GM23338 (cell line): ENCODE data around the gene SERP1.

Experiments
- CTCF ChIP-seq, 2 experiments: fragments of 200-600 bp in 1 of 2; sonication (generic) in 1 of 2; conservative IDR thresholded peaks; 2 replicates each; pipeline versions ENCODE4 v1.5.1 to v1.6.1; 2016 to 2017; ENCODE audit warnings: antibody characterized with exemption in 2 of 2, low read depth in 2 of 2, mild to moderate bottlenecking in 2 of 2, moderate library complexity in 1 of 2
- EZH2 ChIP-seq: fragments of 200-600 bp; sonication (generic); IDR thresholded peaks from one replicate; pipeline ENCODE4 v1.8.0; 2017; ENCODE audit warnings: antibody characterized with exemption, mild to moderate bottlenecking, low read depth; ENCODE audit not compliant: unreplicated experiment
- EZH2phosphoT487 ChIP-seq: fragments of 200-600 bp; sonication (generic); IDR thresholded peaks from one replicate; pipeline ENCODE4 v1.8.1; 2018; ENCODE audit warnings: antibody characterized with exemption; ENCODE audit not compliant: unreplicated experiment
- POLR2AphosphoS5 ChIP-seq: IDR thresholded peaks from 2 replicates; pipeline ENCODE4 v1.6.1; 2016; ENCODE audit warnings: antibody characterized with exemption, low read depth

GRCh38 chr3:150504483-150504882 lies 41.8 kb downstream of the SERP1 start:
- TF ChIP-seq CTCF (conservative IDR thresholded peaks at IDR 0.05; ENCODE audit: low read depth in 2 of 2) (no peak), EZH2phosphoT487 (no peak), EZH2 (no peak), POLR2AphosphoS5 (no peak)
